ENCODE data around the gene KLHL29. TPM values are rescaled to one million over a fixed set of nuclear protein-coding genes. Genes with fewer than 3 reads are reported as not detected.

Gene KLHL29
- total RNA-seq, 1 donor = 14.7 TPM

- no peak for TF ChIP-seq CTCF (IDR thresholded peaks at IDR 0.05; ENCODE audit: insufficient read depth, low read depth, low read length)
- H3K4me3 ChIP-seq (ENCODE audit: low read depth, low read length) = no peak overlapping the region
- no peak for DNase-seq (ENCODE audit: low read depth)
These were observed 44.1 kb downstream of the KLHL29 start for GRCh38 chr2:23429036-23429435.

GRCh38 chr2:23430263-23430662, 45.3 kb downstream of the KLHL29 start:
- DNase-seq (ENCODE audit: low read depth) = peak; percentile 70

GRCh38 chr2:23432531-23432930, 47.6 kb downstream of the KLHL29 start:
- no peak for DNase-seq (ENCODE audit: low read depth)
- H3K4me3 ChIP-seq (ENCODE audit: low read depth, low read length) = no peak overlapping the region
- no peak for TF ChIP-seq CTCF (IDR thresholded peaks at IDR 0.05; ENCODE audit: insufficient read depth, low read depth, low read length)

More at GRCh38 chr2:23430263-23430662, 45.3 kb downstream of the KLHL29 start:
- H3K4me3 ChIP-seq (ENCODE audit: low read depth, low read length) = no peak overlapping the region
- no peak for TF ChIP-seq CTCF (IDR thresholded peaks at IDR 0.05; ENCODE audit: insufficient read depth, low read depth, low read length)

GRCh38 chr2:23433282-23433681, 48.3 kb downstream of the KLHL29 start:
- DNase-seq (ENCODE audit: low read depth) = no peak
- no peak for TF ChIP-seq CTCF (IDR thresholded peaks at IDR 0.05; ENCODE audit: insufficient read depth, low read depth, low read length)
- H3K4me3 ChIP-seq (ENCODE audit: low read depth, low read length) = no peak overlapping the region

GRCh38 chr2:23434721-23435121, 49.7 kb downstream of the KLHL29 start:
- DNase-seq (ENCODE audit: low read depth) = peak; percentile 64

GRCh38 chr2:23435250-23436035, 50.5 kb downstream of the KLHL29 start:
- TF ChIP-seq CTCF (IDR thresholded peaks at IDR 0.05; ENCODE audit: insufficient read depth, low read depth, low read length) = no peak
- DNase-seq (ENCODE audit: low read depth) = peak; percentile 47
- no peak overlapping the region for H3K4me3 ChIP-seq (ENCODE audit: low read depth, low read length)

More at GRCh38 chr2:23434721-23435121, 49.7 kb downstream of the KLHL29 start:
- no peak overlapping the region for H3K4me3 ChIP-seq (ENCODE audit: low read depth, low read length)
- TF ChIP-seq CTCF (IDR thresholded peaks at IDR 0.05; ENCODE audit: insufficient read depth, low read depth, low read length) = no peak

Measured in fibroblast of villous mesenchyme (primary cell).